Measurements from ENCODE around the gene EPX.

EPX gene

GRCh38 chr17:58233543-58233942 lies 41.0 kb downstream of the EPX start:
- no peak for DNase-seq (ENCODE audit: low read depth, low spot score)
- CTCF ChIA-PET: no interaction called here
- no peak for TF ChIP-seq CTCF (IDR thresholded peaks at IDR 0.05; ENCODE audit: insufficient read depth, low read length, missing control alignments)

GRCh38 chr17:58234512-58234911 lies 42.0 kb downstream of the EPX start:
- no peak overlapping the region for H3K4me3 ChIP-seq (ENCODE audit: low read depth, low read length)
- no peak for DNase-seq (ENCODE audit: low read depth, low spot score)
- no peak for TF ChIP-seq CTCF (IDR thresholded peaks at IDR 0.05; ENCODE audit: insufficient read depth, low read length, missing control alignments)
- POLR2A ChIA-PET: interaction anchor here (1.1 kb wide), 1 partner anchor 397 kb away, joined by 3 read pairs; no protein-coding TSS in a partner anchor
- CTCF ChIA-PET: interaction anchor here (6.2 kb wide), 1 partner anchor 14 kb away, joined by 72 read pairs; no protein-coding TSS in a partner anchor

More at GRCh38 chr17:58233543-58233942, 41.0 kb downstream of the EPX start:
- POLR2A ChIA-PET: no interaction called here
- no peak overlapping the region for H3K4me3 ChIP-seq (ENCODE audit: low read depth, low read length)

GRCh38 chr17:58235821-58236220 lies 43.3 kb downstream of the EPX start:
- POLR2A ChIA-PET: interaction anchor here (0.7 kb wide), 1 partner anchor 128 kb away, joined by 3 read pairs; no protein-coding TSS in a partner anchor
- H3K4me3 ChIP-seq (ENCODE audit: low read depth, low read length): no peak overlapping the region
- no peak for DNase-seq (ENCODE audit: low read depth, low spot score)
- no peak for TF ChIP-seq CTCF (IDR thresholded peaks at IDR 0.05; ENCODE audit: insufficient read depth, low read length, missing control alignments)
- CTCF ChIA-PET: interaction anchor here (0.7 to 6.2 kb wide), 6 partner anchors 8 to 403 kb away, joined by 3 to 72 read pairs (median 4); no protein-coding TSS in a partner anchor

- H3K4me3 ChIP-seq (ENCODE audit: low read depth, low read length): no peak overlapping the region
- POLR2A ChIA-PET: no interaction called here
- TF ChIP-seq CTCF (IDR thresholded peaks at IDR 0.05; ENCODE audit: insufficient read depth, low read length, missing control alignments): no peak
- CTCF ChIA-PET: interaction anchor here (0.8 to 6.2 kb wide), 5 partner anchors 8 to 67 kb away, joined by 3 to 72 read pairs (median 4); partner anchors contain the start of gene MKS1
- DNase-seq (ENCODE audit: low read depth, low spot score): no peak
Observed at GRCh38 chr17:58236394-58236793, 43.9 kb downstream of the EPX start.

GRCh38 chr17:58238147-58238634 lies 45.7 kb downstream of the EPX start, which contains the start of gene LPO:
Gene LPO, plus strand, starts transcription at chr17:58238584. Its CDS starts 4,396 bp downstream, at chr17:58242980.
- H3K4me3 ChIP-seq (ENCODE audit: low read depth, low read length): no peak within 1 kb of the TSS
- ChIA-PET POLR2A (no interaction called here), CTCF (interaction anchor here (1.0 to 6.2 kb wide), 3 partner anchors 10 to 12 kb away, joined by 3 to 72 read pairs (median 7); no protein-coding TSS in a partner anchor)
- TF ChIP-seq CTCF (IDR thresholded peaks at IDR 0.05; ENCODE audit: insufficient read depth, low read length, missing control alignments): no peak
- DNase-seq (ENCODE audit: low read depth, low spot score): no peak

GRCh38 chr17:58239987-58240386 lies 47.5 kb downstream of the EPX start:
- POLR2A ChIA-PET: no interaction called here
- H3K4me3 ChIP-seq (ENCODE audit: low read depth, low read length): no peak overlapping the region
- CTCF ChIA-PET: interaction anchor here (6.2 kb wide), 1 partner anchor 9 kb away, joined by 72 read pairs; no protein-coding TSS in a partner anchor
- DNase-seq (ENCODE audit: low read depth, low spot score): no peak
- no peak for TF ChIP-seq CTCF (IDR thresholded peaks at IDR 0.05; ENCODE audit: insufficient read depth, low read length, missing control alignments)
